SJSA1 (cell line): ENCODE data around the gene SDF2L1. TPM values are rescaled to one million over a fixed set of nuclear protein-coding genes. Genes with fewer than 3 reads are reported as not detected.
"Not testable (repeated sequence)": the region's sequence is repeated elsewhere in the genome, so short reads cannot be mapped to it uniquely, and the experiment has no call there.

Source experiments
- DNase-seq, 2 experiments: peaks; one replicate each; pipeline ENCODE4 v3.0.0-alpha.2; 2015 to 2020; ENCODE audit warnings: low spot score in 2 of 2, low read depth in 1 of 2
- H3K27ac ChIP-seq: fragments of 250-450 bp; sonication (Bioruptor Pico); 2 replicates; pipeline ENCODE4 v1.5.1; 2020; ENCODE audit warnings: mild to moderate bottlenecking, moderate library complexity
- H3K27me3 ChIP-seq: fragments of 250-450 bp; sonication (Bioruptor Pico); replicated peaks from 2 replicates; pipeline ENCODE4 v1.5.1; 2020; ENCODE audit warnings: mild to moderate bottlenecking, moderate library complexity
- H3K36me3 ChIP-seq: fragments of 250-450 bp; sonication (Bioruptor Pico); 2 replicates; pipeline ENCODE4 v1.5.1; 2020; ENCODE audit warnings: mild to moderate bottlenecking
- H3K4me1 ChIP-seq: fragments of 250-450 bp; sonication (Bioruptor Pico); replicated peaks from 2 replicates; pipeline ENCODE4 v1.6.1; 2021; ENCODE audit warnings: mild to moderate bottlenecking
- H3K4me3 ChIP-seq: fragments of 250-450 bp; sonication (Bioruptor Pico); 2 replicates; pipeline ENCODE4 v1.5.1; 2020; ENCODE audit warnings: mild to moderate bottlenecking
- H3K9me3 ChIP-seq: fragments of 250-450 bp; sonication (Bioruptor Pico); replicated peaks from 2 replicates; pipeline ENCODE4 v1.5.1; 2020; ENCODE audit warnings: mild to moderate bottlenecking
- total RNA-seq: library from RNA; depleted of rRNA; stranded (reverse); fragments of >200 nt; shearing (Covaris generic); gene quantifications from 2 replicates; pipeline ENCODE4 v1.2.3, GENCODE V29; 2014

SDF2L1 gene
- total RNA-seq, 1 experiment from 2014 or later, result 64.3 TPM

DNA sequence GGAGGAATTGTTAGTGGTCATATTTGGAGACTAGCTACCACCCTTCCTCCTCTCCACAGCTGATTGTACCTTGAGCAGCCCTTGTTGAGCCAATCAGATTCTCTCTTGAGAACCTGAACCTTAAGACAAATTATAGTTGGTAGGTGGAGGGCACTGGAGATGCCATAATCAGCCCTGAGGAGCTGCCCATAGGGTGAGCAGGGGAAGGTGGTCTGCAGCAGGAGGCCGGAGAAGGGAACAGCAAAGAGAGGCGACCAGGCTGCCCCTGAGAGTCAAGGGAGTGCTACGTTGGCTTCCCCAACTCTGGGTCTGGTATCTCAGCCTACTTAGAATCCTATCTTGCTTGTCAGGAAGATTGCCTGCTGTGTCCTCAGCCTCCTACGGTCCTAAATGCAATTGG is 2.7 kb upstream of the SDF2L1 start:
- Histone ChIP-seq H3K4me1 (peaks cover 14% of the 10 kb centered on the region), H3K4me3 (no peak overlapping the region), H3K27me3 (no peaks in the 10 kb centered on the region), H3K9me3 (no peaks in the 10 kb centered on the region), H3K36me3 (peaks cover 8% of the 10 kb centered on the region), H3K27ac (no peak overlapping the region)
- no peak for DNase-seq

GRCh38 chr22:21640810-21641209 is 1.3 kb upstream of the SDF2L1 start:
- Histone ChIP-seq H3K27me3 (no peaks in the 10 kb centered on the region), H3K4me3 (no peak overlapping the region), H3K9me3 (no peaks in the 10 kb centered on the region), H3K4me1 (peaks cover 14% of the 10 kb centered on the region), H3K27ac (no peak overlapping the region), H3K36me3 (peaks cover 11% of the 10 kb centered on the region)
- DNase-seq, result no peak

DNA sequence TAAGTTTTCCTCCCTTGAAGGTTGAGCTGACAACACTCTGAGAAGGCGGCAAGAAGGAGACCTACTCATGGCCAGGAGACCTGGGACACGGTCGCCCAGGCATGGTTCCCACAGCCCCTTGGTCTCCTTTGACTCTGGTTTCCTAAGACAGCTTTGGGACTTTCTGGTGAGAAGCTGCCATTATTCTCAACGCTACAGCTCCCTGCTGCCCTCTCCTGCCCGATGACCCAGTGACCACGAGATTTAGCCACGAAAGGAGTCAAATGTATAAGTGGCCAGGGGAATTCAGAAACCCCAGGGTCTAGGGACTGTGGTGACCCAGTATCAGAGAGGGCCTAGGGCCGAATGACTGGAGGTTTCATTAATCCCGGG is 699 bp upstream of the SDF2L1 start:
- no peaks in the 10 kb centered on the region for H3K9me3 ChIP-seq
- no peaks in the 10 kb centered on the region for H3K27me3 ChIP-seq
- H3K4me1 ChIP-seq, result peaks cover 14% of the 10 kb centered on the region
- peak overlapping the region; percentile 67 for H3K4me3 ChIP-seq
- no peak for DNase-seq
- H3K27ac ChIP-seq, result peak overlapping the region; percentile 23; the same call in 1 of the 2 replicates
- peaks cover 15% of the 10 kb centered on the region for H3K36me3 ChIP-seq

GRCh38 chr22:21642584-21643448 is 714 bp downstream of the SDF2L1 start:
- H3K4me3 ChIP-seq, result peak overlapping the region; percentile 67
- peak overlapping the region; percentile 55 for H3K27ac ChIP-seq
- no peaks in the 10 kb centered on the region for H3K27me3 ChIP-seq
- H3K4me1 ChIP-seq, result peaks cover 14% of the 10 kb centered on the region
- H3K9me3 ChIP-seq, result no peaks in the 10 kb centered on the region
- peak; percentile 71 to 76 for DNase-seq
- peaks cover 24% of the 10 kb centered on the region for H3K36me3 ChIP-seq

DNA sequence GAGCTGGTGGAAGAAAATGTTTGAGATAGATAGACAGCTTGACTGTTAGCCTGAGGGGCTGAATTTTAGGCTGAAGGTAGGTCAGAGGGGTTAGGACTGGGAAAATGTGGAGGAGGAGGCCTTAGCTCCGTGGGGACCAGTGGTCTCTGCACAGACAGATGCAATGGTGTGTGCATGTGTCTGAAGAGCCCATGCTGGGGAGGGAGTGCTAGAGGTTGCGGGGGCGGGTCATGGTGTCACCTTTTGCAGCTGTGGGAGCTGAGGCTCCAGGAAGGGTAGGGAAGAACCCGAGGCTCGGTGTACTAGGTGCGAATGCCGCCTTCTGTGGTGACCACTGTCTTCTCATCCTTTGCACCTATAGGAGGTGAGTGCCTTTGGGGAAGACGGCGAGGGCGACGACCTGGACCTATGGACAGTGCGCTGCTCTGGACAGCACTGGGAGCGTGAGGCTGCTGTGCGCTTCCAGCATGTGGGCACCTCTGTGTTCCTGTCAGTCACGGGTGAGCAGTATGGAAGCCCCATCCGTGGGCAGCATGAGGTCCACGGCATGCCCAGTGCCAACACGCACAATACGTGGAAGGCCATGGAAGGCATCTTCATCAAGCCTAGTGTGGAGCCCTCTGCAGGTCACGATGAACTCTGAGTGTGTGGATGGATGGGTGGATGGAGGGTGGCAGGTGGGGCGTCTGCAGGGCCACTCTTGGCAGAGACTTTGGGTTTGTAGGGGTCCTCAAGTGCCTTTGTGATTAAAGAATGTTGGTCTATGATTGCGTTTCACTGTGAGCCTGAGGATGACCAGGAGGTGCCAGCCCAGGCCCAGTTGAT is 1.6 kb downstream of the SDF2L1 start:
- H3K4me3 ChIP-seq, result no peak overlapping the region

GRCh38 chr22:21645513-21645912 is 3.4 kb downstream of the SDF2L1 start:
- not testable (repeated sequence) for H3K4me3 ChIP-seq, H3K27ac ChIP-seq, DNase-seq, H3K27me3 ChIP-seq, H3K9me3 ChIP-seq
- H3K4me1 ChIP-seq, result peaks cover 15% of the 10 kb centered on the region
- H3K36me3 ChIP-seq, result peaks cover 31% of the 10 kb centered on the region

More for the DNA sequence above, 1.6 kb downstream of the SDF2L1 start:
- DNase-seq, result no peak
- Histone ChIP-seq H3K4me1 (peaks cover 14% of the 10 kb centered on the region), H3K36me3 (peaks cover 28% of the 10 kb centered on the region), H3K27me3 (no peaks in the 10 kb centered on the region), H3K9me3 (no peaks in the 10 kb centered on the region), H3K27ac (no peak overlapping the region)

GRCh38 chr22:21646608-21647590 is 4.8 kb downstream of the SDF2L1 start:
- H3K36me3 ChIP-seq, result peaks cover 31% of the 10 kb centered on the region
- H3K9me3 ChIP-seq, result no peaks in the 10 kb centered on the region
- no peaks in the 10 kb centered on the region for H3K27me3 ChIP-seq
- peaks cover 15% of the 10 kb centered on the region for H3K4me1 ChIP-seq
- DNase-seq, result peak; percentile 58 to 77
- H3K27ac ChIP-seq, result no peak overlapping the region
- no peak overlapping the region for H3K4me3 ChIP-seq

DNA sequence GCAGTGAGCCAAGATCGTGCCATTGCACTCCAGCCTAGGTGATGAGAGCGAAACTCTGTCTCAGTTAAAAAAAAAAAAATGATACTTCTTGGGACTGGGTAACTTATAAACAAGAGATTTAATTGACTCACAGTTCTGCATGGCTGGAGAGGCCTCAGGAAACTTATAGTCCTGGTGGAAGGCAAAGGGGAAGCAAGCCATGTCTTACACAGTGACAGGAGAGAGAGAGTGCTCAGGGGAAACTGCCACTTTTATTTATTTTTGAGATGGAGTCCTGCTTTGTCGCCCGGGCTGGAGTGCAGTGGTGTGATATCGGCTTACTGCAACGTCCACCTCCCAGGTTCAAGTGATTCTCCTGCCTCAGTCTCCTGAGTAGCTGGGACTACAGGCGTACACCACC is 8.2 kb downstream of the SDF2L1 start:
- no peak overlapping the region for H3K27ac ChIP-seq
- H3K27me3 ChIP-seq, result no peaks in the 10 kb centered on the region
- peaks cover 21% of the 10 kb centered on the region for H3K4me1 ChIP-seq
- H3K9me3 ChIP-seq, result no peaks in the 10 kb centered on the region
- peaks cover 50% of the 10 kb centered on the region for H3K36me3 ChIP-seq
- H3K4me3 ChIP-seq, result no peak overlapping the region
- DNase-seq, result no peak

DNA sequence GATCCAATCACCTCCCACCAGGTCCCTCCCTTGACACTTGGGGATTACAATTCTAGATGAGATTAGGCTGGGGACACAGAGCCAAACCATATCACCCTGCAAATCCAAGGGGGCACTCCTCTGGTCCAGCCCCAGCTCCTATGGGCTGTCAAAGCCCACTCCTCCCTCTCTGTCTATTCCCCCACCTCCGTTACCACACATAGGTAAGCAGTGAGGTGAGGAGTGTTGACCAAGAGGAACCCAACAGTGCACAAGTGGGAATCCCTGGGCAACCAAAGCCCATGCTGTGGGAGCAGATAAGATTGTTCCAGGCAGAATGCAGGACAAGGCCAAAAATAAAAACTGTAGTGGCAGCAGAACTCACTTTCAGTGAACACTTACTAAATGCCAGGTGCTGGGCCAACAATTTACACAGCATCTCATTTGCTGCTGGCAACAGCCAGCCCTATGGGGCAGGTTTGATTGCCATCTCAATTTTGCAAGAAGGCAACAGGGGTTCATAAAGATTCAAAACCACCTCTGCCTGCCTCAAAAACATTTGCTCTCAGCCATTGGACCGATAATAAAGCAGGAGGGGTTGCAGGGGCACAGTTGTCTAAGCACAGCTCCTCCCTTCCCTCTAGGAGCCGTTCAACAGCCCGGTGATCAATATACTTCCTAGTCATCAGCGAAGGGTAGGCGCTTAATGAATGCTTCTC is 8.9 kb downstream of the SDF2L1 start:
- Histone ChIP-seq H3K36me3 (peaks cover 55% of the 10 kb centered on the region), H3K4me3 (peak overlapping the region; percentile 66), H3K27me3 (no peaks in the 10 kb centered on the region), H3K9me3 (no peaks in the 10 kb centered on the region), H3K4me1 (peaks cover 21% of the 10 kb centered on the region), H3K27ac (peak overlapping the region; percentile 69)
- DNase-seq, result no peak

- H3K36me3 ChIP-seq, result peaks cover 49% of the 10 kb centered on the region
- no peaks in the 10 kb centered on the region for H3K27me3 ChIP-seq
- H3K27ac ChIP-seq, result peak overlapping the region; percentile 69
- no peaks in the 10 kb centered on the region for H3K9me3 ChIP-seq
- peak overlapping the region; percentile 66 for H3K4me3 ChIP-seq
- DNase-seq, result no peak
- H3K4me1 ChIP-seq, result peaks cover 21% of the 10 kb centered on the region
These were observed 9.5 kb downstream of the SDF2L1 start for GRCh38 chr22:21651521-21652009.

DNA sequence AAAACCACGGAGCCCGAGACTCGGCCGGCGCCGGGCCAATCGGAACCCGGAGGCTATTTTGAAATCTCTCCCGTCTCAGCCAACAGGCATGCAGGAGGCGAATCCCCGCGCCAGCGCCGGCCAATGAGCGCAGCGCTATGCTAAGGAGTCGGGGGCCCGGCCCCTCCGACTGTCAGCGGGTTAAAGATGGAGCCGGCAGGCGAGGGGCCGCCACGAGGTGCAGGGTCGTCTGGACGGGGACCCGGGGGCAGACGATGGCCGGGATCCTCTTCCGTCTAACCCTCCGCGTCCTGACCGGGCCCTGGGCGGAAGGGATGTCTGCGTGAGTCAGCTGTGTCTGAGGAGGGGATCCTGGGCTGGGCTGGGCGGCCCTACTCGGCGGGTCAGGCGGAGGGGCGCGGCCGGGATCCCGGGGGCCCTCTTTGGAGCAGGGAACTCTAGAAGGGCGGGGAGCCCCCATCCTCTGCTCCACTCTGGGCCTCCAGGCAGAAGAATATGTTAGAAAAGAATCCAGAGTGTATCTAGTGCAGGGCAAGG is 10.0 kb downstream of the SDF2L1 start:
- DNase-seq, result peak; percentile 89 to 93
- peaks cover 22% of the 10 kb centered on the region for H3K4me1 ChIP-seq
- peak overlapping the region; percentile 69 for H3K27ac ChIP-seq
- peak overlapping the region; percentile 66 for H3K4me3 ChIP-seq
- no peaks in the 10 kb centered on the region for H3K27me3 ChIP-seq
- H3K9me3 ChIP-seq, result no peaks in the 10 kb centered on the region
- peaks cover 46% of the 10 kb centered on the region for H3K36me3 ChIP-seq
